ENCODE measurements around the gene UCK2. TPM values are rescaled to one million over a fixed set of nuclear protein-coding genes. Genes with fewer than 3 reads are reported as not detected.

The UCK2 gene
- total and polyA plus RNA-seq, 9 of the 15 experiments (the other 6 are each of a cell fraction or from before 2014, with no cell fraction given) = 71.6 to 145 (median 95.8) TPM

GRCh38 chr1:165836664-165837482, 9.5 kb downstream of the UCK2 start (continued):
- TF ChIP-seq LCOR (CRISPR knock-in tag; IDR thresholded peaks at IDR 0.05) (no peak), COPS2 (conservative IDR thresholded peaks at IDR 0.05) (no peak), SRF (CRISPR knock-in tag; IDR thresholded peaks at IDR 0.05) (no peak), TBP (optimal IDR thresholded peaks at IDR 0.05; ENCODE audit: low read depth, low read length) (no peak), ZNF511 (CRISPR knock-in tag; IDR thresholded peaks at IDR 0.05) (no peak), ATF6 (CRISPR knock-in tag; IDR thresholded peaks at IDR 0.05) (no peak), ZBTB1 (CRISPR knock-in tag; IDR thresholded peaks at IDR 0.05; ENCODE audit: borderline replicate concordance, low read depth) (no peak), HOMEZ (CRISPR knock-in tag; IDR thresholded peaks at IDR 0.05) (no peak), ESRRB (CRISPR knock-in tag; IDR thresholded peaks at IDR 0.05; ENCODE audit: borderline replicate concordance) (no peak), SP2 (IDR thresholded peaks at IDR 0.05; ENCODE audit: extremely low read depth, low read depth, low read length, poor library complexity, severe bottlenecking) (no peak), THRB (CRISPR knock-in tag; conservative IDR thresholded peaks at IDR 0.05) (no peak), ZNF184 (CRISPR knock-in tag; IDR thresholded peaks at IDR 0.05) (no peak), RFX7 (CRISPR knock-in tag; IDR thresholded peaks at IDR 0.05) (no peak), ZNF212 (CRISPR knock-in tag; IDR thresholded peaks at IDR 0.05) (no peak), ZNF282 (CRISPR knock-in tag; IDR thresholded peaks at IDR 0.05) (no peak), ZNF239 (CRISPR knock-in tag; IDR thresholded peaks at IDR 0.05) (no peak), ETV1 (tag; conservative IDR thresholded peaks at IDR 0.05; ENCODE audit: low read depth) (peak; percentile 40; the same call in 1 of the 2 replicates), ZNF280A (IDR thresholded peaks at IDR 0.05; ENCODE audit: low read depth, partially characterized antibody) (no peak), C11orf30 (IDR thresholded peaks at IDR 0.05; ENCODE audit: low read depth) (peak; percentile 96), BACH1 (tag; IDR thresholded peaks at IDR 0.05) (peak; percentile 97), ZC3H8 (IDR thresholded peaks at IDR 0.05) (no peak), NFXL1 (CRISPR knock-in tag; IDR thresholded peaks at IDR 0.05) (no peak)

All from K562 (cell line).